HG02884 (cell line): Measurements from ENCODE around the gene OR10G4.
"Not testable (repeated sequence)": the region's sequence is repeated elsewhere in the genome, so short reads cannot be mapped to it uniquely, and the experiment has no call there.

Experiments used
- ATAC-seq: cut with Tn5 transposase; IDR thresholded peaks from one replicate; pipeline ENCODE4 v1.9.1; 2021; ENCODE audit warnings: mild to moderate bottlenecking, moderate library complexity; ENCODE audit not compliant: unreplicated experiment

OR10G4 gene

DNA sequence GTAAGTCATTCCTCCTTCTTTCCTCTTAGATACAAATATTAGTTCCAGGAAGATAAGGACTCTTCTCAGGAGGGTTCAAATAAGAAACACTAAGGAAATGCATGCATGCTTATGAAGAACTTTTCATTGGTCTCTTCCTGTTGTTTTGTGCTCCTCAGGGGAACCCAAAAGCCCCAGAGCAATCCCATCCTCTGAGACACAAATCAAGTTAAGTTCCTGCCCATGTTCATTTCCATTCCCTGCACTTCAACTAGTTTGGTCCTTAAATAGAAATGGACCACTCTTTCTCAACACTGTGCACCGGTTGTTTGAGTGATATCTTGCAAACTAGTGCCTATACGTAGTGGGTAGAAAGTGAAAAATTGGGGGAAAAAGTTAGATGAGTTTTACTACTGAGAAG, at the start of gene OR10G4:
Gene OR10G4, plus strand, starts transcription at position 301 of the 400 bp plus-strand sequence. CDS start 2,578 bp downstream, outside the sequence.
- no peak for ATAC-seq

DNA sequence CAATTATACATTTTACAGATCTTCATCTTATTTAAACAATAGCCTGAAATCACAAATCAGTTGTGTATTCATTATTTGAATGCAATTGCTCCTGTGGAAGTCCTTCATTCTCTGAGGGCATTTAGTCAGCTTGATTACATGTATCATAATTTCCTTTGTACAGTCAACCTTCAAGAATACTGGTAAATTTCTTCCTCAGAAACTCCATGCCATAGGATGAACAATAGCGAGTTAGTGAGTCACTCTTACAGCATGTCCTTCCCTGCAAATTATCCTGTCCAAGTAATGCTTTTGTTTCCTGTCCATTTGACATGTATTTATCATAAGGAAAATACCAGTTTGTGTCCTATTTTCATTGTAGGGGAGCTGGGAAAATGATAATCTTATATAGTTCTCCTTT, 39.0 kb upstream of the OR10G4 start:
- ATAC-seq: no peak

GRCh38 chr11:123976770-123977560, 35.8 kb upstream of the OR10G4 start:
- ATAC-seq: no peak

DNA sequence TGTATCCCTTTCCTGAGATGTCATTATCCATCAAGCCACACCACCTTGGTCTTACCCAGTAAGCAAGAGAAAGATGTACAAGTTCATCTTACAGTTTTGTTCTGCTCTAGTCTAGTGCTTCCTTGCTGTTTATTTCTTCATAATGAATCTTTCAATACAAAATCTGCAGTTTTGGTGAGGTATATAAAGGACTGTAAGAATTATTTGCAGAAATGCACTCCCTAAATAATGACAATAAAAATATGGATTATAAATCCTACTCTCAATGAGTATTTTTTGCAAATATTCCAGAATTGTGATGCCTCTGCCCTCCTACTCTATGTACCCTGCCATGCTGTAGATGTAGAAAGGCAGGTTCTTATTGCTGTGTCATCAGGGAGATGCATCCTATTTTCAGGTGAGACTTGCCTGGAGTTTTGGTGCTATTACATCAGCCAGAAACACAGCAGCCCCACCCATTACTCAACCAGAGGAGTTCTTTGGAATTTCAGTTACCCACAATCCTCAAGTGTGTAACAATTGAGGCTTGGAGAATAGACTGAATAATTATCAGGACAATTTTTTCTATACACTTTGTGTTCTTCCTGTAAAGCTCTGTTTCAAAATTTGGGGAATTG, 35.0 kb upstream of the OR10G4 start, which contains the start of gene OR10S1:
Gene OR10S1, minus strand, starts transcription at position 51 of the 617 bp plus-strand sequence. CDS start 117 bp downstream, outside the sequence.
- ATAC-seq: no peak

GRCh38 chr11:123979311-123979710, 33.5 kb upstream of the OR10G4 start:
- ATAC-seq: no peak

DNA sequence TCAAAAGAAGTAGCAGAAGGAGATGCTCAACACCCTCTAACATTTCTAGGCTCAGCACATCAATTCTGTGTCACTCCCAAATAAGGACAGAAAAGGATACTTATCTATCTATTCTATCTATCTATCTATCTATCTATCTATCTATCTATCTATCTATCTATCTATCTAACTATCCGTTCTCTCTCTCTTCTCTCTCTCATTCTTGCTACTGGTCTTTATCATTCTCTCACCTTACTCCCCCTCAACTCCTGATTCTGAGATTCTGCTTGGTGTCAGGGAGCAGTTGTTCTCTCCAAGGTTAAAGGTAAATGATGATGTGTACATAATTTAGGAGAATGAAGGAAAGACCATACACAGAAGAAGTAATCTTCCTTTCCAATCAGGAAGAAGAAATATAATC, 17.7 kb upstream of the OR10G4 start, which contains the start of gene OR10G6:
Gene OR10G6, minus strand, starts transcription at position 43 of the 400 bp plus-strand sequence. Its CDS starts 0 bp downstream, at position 43.
- ATAC-seq: no peak

- ATAC-seq: not testable (repeated sequence)
Measured at GRCh38 chr11:124015837-124016236, 3.0 kb downstream of the OR10G4 start.

- no peak for ATAC-seq
Measured at GRCh38 chr11:124026498-124026897, 13.7 kb downstream of the OR10G4 start, which contains the start of gene OR10G8. OR10G8 (plus strand) TSS chr11:124026798; CDS start chr11:124029623, 2,825 bp downstream.

DNA sequence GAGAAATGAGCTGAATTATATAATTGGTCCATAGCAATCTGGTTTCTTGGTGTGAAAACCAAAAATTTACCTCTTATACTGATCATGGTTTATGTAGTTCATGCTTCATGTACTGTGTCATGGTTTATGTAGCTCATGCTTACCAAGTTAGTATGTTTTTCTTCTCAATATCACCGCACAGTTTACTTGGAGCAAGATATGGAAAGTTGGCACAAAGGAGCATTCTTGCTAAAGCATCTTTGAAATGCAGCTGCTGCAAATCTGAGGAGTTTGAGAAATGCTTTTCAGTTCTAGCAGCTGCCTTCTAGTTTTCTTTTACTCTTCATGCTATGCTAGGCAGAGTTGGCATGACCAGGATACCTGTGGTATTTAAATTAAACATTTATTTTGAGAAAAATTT, 23.9 kb downstream of the OR10G4 start:
- ATAC-seq: no peak

- ATAC-seq: no peak
Measured at GRCh38 chr11:124039557-124039956, 26.8 kb downstream of the OR10G4 start.

- no peak for ATAC-seq
Measured at GRCh38 chr11:124041254-124041653, 28.5 kb downstream of the OR10G4 start, which contains the start of gene OR10G7. OR10G7 (minus strand) TSS chr11:124041325; CDS start chr11:124039001, 2,324 bp downstream.

DNA sequence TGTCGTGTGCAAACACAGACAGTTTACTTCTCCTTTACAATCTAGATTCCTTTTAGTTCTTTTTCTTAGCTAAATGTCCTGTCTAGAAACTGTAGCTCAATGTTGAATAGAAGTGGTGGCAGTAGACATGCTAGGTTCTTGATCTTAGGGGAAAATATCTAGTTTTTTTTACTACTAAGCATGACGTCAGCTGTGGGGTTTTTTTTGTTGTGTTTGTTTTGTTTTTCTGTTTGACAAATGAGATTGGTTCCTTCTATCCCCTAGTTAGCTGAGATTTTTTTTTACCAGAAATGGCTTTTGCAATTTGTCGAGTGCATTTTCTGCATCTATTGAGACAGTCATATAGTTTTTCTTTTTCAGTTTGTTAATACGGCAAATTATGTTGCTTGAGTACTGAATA, 30.6 kb downstream of the OR10G4 start:
- ATAC-seq: no peak

GRCh38 chr11:124050748-124051147, 38.0 kb downstream of the OR10G4 start:
- no peak for ATAC-seq

DNA sequence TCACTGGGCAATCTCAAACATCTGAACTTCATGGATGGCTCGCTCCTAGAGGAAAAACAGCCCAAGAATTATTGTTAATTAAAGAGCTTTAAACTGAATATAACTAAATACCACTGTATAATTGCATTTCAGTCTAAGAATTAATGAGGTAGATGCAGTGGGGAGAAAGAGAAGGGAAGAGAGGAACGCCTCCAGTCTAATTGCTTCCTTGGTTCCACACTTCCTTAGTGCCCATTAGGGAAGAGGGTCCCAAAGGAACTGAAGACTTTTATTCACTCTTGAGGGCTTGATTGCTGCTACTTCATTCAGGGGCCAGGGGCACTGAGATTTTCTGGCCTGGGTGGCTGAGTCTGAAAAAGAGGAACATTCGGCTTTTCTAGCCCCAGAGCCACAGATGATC, 40.2 kb downstream of the OR10G4 start:
- no peak for ATAC-seq
